GM12872 (cell line): ENCODE results near the gene NID1.

ENCODE experiments used
- TF ChIP-seq, protein P1 (sequence below): IDR thresholded peaks from 3 replicates; pipeline ENCODE4 v1.5.1; 2011; ENCODE audit warnings: low read depth, mild to moderate bottlenecking, low read length, moderate library complexity; ENCODE audit not compliant: insufficient read depth

The NID1 gene

DNA sequence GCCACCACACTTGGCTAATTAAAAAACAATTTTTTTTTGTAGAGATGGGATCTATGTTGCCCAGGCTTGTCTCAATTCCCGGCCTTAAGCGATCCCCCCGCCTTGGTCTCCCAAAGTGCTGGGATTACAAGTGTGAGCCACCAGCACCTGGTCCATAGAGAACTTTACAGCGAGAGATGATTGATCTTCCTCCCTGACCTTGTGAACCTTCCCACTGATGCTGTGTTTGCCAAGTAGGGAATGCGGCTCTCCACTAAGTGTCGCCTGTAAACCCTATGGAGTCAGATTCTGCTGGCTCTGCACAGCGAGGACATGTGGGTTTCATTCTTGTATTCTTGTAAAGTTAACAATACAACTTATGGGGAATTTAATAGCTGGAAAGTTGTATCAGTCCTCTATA lies 116.9 kb downstream of the NID1 start:
- TF ChIP-seq, protein P1, sequence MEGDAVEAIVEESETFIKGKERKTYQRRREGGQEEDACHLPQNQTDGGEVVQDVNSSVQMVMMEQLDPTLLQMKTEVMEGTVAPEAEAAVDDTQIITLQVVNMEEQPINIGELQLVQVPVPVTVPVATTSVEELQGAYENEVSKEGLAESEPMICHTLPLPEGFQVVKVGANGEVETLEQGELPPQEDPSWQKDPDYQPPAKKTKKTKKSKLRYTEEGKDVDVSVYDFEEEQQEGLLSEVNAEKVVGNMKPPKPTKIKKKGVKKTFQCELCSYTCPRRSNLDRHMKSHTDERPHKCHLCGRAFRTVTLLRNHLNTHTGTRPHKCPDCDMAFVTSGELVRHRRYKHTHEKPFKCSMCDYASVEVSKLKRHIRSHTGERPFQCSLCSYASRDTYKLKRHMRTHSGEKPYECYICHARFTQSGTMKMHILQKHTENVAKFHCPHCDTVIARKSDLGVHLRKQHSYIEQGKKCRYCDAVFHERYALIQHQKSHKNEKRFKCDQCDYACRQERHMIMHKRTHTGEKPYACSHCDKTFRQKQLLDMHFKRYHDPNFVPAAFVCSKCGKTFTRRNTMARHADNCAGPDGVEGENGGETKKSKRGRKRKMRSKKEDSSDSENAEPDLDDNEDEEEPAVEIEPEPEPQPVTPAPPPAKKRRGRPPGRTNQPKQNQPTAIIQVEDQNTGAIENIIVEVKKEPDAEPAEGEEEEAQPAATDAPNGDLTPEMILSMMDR, result no peak

DNA sequence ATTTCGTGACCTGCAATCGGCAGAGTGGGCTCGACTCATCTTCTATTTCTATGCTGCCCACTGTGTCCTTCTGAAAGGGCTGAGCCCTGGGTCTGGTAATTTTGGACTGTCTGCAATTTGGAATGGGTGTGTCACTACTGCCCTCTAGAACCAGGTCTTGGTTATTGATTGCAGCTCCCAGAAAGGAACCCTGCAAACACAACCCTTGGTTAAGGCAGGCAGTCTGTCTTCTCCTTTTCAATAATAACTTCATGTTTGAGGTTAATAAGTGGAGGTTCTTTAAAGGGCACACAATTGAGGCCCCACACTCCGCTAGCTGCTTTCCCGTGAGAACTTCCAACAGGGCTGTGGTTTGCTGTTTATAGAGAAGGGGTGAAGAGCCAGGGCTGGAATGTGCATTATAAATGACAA lies 118.3 kb downstream of the NID1 start:
- TF ChIP-seq, protein P1, result peak; percentile 63

DNA sequence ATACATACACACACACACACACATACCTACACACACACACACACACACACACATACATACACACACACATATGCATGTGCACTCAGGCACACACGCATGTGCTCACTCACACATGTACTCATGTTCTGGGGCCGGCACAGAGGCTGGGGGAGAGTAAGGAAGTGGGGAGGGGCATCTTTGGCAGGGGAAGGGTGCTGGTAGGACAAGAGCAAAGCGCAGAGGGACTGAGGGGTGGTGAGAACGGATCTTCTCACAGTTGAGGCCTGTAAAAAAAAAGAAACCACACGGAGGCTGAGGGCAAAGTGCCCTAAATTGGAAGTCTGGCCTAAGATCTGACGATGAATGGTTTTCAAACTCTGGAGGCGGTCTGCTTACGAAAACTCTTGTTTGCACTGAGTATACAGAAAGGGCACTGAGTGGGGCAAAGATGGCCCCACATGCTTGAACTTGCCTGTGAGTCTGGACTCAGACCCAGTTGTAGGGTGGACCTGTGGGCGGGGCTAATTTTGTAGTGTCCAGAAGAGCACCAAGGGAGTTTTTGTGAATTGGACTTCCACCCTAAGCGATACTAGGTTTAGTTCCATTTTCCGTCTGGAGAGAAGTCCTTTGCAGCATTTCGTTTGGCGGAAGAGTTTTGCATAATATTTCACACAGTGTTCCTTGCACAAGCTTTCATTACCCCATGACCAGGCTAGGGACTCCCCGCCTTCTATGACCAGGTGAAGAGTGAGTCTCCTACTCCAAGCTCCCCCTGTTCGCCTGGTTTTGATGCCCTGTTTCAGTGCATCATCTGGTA lies 118.9 kb downstream of the NID1 start:
- TF ChIP-seq, protein P1, result no peak

DNA sequence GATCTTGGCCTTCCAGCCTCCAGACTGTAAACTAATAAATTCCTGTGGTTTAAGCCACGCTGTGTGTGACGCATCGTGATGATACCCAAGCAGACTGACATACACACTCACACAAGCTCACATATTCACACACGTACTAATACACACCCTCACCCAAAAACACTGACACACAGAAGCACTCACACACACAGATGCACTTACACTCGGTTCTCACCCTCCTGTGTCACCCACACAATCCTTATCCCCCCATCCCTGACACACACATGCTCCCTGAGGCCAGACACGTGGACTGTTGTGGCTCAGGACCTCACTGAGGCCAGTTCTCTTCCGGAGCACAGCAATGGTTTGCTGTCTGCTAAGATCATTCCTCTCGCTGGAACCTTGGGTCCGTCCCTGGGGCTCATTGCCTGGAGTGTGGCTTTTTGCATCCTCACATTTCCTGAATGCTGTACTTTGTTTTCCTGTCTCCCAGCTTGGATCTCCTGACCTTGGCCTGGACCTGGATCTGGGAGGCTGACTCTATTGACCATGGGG lies 121.2 kb downstream of the NID1 start:
- TF ChIP-seq, protein P1, result no peak

DNA sequence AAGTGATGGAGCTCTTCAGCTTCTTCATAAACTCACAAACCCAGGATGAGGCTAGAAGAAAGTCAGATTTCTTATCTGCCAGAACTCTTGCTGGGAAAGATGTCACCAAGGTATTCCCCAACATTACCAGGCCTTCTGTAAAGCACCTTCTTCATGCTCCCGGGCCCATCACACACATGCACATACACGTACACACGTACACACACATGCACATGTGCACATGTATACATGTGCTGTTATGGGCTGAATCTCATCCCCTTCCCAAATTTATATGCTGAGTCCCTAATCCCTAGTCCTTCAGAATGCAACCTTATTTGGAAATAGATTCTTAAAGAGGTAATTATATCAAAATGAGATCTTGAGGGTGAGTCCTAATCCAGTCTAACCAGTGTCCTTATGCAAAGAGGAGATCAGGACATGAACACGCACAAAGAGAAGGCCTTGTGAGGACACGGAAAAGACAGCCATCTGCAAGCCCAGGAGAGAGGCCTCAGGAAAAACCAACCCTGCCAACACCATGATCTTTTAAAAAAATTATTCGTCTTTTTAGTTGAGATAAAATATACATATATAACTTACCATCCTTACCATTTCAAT lies 121.8 kb downstream of the NID1 start:
- TF ChIP-seq, protein P1, result no peak

DNA sequence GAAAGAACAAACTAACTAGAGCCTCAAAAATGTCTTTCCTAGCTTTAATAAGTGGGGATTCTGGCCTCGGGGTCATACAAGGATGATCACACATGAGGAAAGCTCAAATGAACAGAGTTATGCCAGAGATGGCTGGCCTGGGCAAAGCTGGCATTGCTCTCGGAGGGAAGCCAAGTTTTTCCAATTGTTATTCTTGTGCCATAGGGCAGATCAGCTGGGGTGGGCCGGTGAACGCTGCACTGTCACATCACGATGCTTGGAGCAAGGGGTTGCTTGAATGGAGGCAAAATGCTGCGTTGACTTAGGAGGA lies 122.3 kb downstream of the NID1 start:
- TF ChIP-seq, protein P1, result no peak

DNA sequence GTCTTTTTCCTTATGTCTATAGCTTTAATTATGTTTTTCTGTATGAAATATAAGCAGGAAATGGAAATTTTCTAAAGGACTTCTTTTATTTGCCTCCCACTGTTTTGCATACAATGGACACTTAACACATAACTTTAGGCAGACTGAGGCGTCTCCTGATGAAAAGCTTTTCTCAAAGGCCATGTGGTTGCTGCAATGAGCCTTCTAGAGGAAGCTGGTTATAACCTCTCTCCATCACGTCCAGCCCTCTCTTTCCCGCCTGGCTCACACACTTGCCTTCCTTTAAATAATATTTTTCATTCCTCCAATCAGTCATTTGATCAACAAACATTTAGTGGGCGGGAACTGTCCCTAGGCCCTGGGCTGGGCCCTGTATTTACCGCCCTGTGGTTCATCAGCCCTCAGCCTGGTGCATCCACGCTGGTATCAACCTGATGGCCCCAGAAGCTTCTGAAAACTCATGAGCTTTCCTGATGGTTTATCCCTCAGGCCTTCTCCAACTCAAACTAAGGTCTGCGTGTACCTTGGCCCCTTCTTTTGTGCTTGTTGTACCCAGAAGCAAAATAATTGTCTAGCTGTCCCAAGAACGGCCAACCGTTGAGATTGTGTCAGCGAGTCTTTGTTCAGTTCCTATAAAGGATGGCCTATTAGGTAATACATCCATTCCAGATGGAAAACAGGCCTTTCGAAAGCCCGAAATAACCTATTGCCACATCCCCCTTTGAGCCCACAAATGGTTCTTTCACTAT lies 122.8 kb downstream of the NID1 start:
- TF ChIP-seq, protein P1, result no peak
